NCI-H526 (cell line): ENCODE measurements around the gene RBM43.
A peak's percentile ranks its signal among the peaks of the same experiment; 100 is the strongest.

Experiments
- DNase-seq, 2 experiments: peaks; one replicate each; lab custom pipeline; 2025; lab: John Stamatoyannopoulos, UW

RBM43 gene

DNA sequence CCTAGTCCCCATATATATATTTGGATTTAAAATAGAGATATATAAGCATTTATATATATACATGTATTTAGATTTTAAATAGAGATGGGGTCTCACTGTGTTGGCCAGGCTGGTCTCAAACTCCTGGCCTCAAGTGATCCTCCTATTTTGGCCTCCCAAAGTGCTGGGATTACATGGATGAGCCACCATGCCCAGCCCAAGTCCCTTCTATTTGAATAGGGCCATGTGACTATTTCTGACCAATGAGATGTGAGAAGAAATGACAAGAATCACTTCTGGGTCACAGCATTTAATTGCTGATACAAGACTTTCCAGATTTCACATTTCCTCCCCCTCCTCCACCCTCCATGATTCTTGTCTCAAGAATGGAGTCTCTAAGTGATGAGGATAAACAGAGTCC lies 6.4 kb upstream of the RBM43 start:
- no peak for DNase-seq

DNA sequence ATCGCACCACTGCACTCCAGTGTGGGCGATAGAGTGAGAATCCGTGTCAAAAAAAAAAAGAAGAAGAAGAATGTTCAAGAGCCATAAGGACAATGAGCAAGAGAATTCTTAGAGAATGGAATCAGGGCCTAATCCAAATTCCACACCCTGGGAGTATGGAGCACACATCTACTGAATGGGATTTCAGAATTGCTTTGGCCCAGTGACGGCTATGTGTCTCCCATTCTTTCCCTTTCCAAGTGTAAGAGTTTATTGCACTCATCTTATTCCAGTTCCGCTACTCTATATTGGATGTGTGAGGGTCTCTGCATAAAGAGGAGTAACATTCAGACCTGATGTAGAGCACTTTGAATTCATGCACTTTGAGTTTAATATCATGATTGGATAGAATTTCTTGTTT lies 5.9 kb upstream of the RBM43 start:
- no peak for DNase-seq

DNA sequence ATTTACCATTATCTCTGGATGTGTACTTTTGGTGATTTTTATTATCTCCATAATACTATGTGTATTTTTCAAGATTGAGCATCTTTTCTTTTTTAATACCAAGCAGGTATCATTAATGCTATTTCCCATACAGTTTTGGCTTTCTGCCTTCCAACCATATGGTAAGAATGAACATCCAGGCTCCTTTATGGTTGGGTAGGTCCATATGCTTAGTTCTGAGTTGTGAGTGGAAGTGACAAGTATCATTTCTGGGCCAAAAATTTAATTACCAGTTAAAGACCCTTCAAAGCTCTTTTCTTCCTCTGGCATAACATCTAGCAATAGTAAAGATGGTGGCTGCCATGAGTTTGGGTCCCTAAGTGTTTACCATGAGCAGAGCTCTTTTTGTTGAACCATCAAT lies 4.3 kb upstream of the RBM43 start:
- no peak for DNase-seq

DNA sequence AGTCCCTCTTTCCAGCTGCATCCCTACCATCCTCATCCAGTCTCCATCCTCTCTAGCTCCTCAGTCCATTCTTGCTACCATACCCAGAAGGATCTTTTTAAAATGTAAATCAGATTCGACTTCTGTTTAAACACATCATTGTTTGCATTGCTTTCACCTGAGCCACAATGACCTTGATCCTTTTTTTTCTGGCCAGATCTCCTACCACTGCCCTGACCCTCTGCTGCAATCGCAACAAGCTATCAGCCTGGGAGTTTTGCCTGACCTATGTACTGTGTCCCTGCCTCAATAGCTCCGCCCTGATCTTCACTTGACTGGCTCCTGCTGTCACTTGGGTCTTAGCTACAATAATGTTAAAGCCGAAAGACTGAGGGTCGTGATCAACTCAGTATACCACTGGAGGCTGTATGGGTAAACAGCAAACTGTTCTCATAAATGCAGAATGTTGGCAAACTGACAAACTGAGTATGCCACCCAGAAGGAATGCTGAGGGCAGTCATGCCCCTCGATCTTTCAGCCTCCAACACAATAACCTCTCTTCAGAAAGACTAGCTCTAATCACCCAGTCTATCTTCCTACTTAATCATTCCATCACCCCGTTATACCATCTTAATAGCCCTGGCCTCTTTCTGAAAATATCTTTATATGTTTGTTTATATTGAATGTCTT lies 2.6 kb upstream of the RBM43 start:
- DNase-seq: peak in 1 of 2 experiments; percentile 13

DNA sequence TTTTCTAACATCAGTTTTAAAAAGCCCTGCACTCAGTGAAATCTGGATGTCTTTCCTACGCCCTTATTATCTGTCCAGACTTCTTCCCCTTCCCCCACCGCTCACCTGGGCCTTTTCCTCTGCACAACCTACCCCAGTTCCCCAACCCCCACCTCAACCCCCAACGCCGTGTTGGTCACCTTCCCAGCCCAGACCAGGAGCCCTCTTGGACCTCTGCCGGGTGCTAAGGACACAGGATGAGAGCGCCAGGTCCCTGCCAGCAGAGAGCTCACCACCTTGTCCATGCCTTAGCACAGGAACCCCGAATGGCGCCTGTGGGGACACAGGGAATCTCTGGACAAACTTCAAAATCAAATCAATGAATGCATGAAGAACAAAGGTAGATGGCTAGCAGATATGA lies 966 bp upstream of the RBM43 start:
- DNase-seq: no peak

DNA sequence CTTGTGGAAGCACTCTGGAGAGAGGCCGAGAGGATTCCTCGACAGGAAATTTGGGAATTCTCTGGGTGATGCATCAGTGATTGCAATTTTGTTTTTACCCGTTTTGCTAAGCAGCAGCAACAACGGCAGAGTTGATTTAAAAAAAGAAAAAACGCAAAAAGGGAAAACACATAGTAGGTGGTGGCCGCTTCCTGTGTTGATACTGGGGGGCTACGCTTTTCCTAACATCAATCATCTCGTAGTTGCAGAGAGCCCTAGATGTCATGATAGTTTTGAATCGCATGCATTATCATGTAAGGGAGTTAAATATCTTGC lies 271 bp upstream of the RBM43 start:
- DNase-seq: no peak

DNA sequence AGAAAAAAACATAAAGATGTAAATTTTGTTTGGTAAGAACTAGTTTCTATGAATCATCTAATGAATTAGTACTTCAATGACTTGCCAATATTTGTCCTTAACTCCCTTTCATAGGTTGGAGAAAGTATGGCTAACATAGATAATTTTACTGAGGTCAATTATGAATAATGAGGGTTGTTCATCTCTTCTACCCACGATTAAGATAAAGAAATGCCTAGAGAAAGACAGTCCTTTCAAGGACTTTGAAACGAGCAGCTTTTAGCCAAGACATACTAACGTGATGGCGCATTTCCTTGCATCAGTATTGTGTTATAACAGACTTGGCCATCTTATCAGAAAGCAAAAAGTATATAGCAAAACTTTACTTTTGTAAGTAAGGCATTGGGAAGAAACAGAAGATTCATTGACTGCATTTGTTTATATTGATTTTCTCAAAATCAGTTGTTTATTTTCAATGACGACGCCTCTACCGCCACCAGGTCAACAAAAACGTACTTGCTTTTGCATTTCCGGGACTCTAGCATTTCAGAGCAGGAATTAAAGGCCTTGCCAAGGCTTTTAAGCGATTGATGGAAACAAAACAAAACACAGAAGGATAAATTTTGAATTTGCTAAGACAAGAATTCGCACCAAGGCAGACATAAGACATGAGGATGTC lies 961 bp downstream of the RBM43 start:
- DNase-seq: no peak

DNA sequence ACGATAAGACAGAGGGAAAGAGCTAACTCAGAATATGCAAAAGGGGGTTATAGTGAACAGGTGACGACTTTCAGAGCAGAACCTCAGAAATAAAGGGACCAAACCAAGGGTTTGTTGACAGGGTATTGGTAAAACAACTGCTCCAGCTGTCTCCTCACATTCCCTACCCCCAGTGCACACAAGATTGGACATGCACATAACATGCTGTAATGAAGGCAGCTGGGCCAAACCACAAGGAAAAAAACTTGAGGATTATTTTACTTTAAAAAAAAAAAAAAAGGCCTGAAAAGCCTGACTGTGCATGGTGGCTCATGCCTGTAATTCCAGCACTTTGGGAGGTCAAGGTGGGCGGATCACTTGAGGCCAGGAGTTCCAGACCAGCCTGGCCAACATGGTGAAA lies 3.5 kb downstream of the RBM43 start:
- DNase-seq: no peak

DNA sequence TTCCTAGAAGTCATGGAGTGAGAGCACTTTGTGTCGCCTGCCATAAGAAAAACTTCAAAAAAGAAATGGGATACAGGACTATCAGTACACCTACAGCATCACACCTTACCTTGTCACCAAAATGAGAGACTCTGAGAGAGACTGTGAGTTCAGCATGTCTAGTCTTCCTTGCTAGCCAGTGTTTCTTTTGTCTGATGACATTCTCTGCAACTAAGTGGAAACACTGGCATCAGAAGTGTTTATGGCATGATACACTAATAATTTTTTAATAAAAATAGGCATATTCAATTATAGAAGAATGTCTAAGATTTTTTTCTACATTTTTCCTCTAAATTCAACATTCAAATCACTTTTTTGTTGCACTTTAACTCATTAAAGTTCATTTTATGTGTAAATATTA lies 9.0 kb downstream of the RBM43 start:
- no peak for DNase-seq

DNA sequence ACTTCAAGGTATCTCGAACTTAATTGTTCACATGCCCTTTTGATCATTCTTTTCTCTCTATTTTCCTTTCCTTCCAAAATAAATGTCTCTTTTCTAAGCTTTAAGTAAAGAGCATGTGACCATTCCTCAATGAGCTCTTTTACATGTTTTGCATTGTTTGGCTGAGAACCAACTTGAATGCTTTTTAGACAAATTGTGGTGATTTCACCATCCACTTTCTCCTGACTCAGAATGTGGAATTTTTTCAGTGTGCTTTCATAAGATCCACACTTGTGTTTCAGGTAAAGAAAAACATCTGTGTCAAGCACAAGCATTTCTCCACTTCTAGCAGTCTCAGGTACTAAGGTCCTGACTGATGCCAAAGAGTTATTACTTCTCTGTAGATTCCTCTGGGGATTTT lies 10.7 kb downstream of the RBM43 start:
- DNase-seq: no peak

DNA sequence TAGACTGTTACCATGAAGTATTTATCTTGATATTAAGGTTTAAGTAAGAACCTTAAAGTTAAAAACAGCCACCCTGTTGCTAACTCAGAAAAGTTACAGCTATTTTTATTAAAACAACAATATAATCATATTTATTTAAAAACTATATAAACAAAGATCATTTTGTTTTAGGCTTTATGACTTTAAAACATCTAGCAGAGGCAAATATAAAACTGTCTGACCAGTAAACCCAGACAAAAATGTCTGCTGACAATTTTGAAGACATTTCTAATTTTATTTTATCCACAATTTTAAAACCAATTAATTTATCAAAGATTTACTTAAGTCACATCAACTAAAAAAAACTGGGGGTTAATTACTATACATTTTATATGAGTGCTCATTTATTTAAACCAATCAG lies 14.2 kb downstream of the RBM43 start:
- DNase-seq: no peak

DNA sequence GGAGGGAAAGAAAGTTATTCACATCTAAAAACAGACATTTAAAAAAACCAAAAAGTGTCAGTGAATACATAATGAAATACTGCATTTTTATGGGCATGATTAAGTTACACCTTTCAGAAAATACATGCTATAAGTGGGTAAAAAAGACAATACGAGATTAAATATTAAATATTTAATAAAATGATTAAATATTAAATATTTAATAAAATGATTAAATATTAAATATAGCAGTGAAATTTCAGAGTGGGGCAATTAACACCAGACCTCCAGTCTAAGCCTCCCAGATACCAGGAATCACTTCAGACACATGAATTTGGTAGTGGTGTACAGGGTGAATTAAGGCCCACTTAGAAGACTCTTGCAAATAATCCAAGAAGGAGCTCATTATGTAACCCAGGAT lies 15.5 kb downstream of the RBM43 start:
- no peak for DNase-seq

DNA sequence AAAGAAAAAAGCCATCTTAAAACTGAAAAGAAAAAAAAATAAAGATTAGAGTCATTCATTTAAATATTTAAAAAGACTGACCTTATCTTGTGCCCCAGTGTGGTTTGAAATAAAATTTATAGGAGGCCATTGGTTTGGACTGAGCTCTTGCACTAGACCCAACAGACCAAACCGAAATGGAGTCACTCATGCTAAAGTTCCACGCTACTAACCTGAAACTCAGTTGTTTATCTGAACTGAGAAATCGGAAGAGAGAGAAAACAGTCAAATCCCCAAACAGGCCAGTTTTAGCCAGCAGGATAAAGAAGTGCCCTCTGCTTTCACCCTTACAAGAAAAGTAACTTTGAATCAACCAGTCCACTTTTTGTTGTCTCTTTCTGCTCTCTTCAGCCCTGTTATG lies 18.2 kb downstream of the RBM43 start:
- DNase-seq: no peak

DNA sequence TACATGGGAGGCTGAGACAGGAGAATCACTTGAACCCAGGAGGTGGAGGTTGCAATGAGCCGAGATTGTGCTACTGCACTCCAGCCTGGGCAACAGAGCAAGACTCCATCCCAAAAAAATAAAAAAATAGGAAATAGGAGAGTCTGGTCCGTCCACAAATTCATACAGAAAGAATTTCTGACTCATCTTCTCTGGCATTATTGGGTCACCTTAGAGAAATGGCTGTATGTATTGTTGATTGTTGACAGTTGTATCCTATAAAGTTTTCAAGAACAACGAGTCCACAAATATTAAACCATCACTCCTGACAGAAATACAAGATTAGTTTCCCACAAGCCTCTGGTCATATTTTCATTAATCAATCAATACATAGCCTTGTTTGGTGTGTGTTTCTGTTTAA lies 20.4 kb downstream of the RBM43 start:
- no peak for DNase-seq

DNA sequence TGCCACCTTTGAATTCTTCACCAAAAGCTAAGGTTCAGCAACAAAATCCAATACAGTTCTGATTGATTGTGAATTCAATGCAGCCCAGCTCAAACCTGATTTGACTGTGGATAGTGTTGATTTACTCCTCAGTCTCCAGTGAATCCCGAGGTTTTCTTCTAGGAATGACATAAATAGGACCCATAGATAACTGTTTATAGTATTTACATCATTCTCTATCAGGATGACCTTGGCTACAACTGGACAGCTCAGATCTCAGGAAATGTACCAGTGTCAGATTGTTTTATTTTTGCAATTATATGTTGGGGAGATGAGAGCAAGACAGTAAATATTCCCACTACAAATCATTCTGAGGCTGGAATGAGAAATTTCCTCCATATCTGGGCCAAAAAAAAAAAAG lies 21.2 kb downstream of the RBM43 start:
- DNase-seq: no peak

DNA sequence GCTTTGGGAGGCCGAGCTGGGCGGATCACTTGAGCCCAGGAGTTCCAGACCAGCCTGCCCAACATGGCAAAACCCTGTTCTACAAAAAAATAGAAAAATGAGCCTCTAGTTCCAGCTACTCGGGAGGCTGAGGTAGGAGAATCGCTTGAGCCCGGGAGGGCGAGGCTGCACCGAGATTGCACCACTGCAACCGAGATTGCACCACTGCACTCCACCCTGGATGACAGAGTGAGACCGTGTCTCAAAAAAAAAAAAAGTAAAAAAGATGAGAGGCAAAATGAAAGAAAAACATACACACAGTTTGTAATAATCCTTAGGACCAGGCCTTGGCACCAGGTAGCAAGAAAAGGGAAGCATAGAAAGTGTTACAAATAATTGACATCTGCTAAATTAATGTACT lies 22.0 kb downstream of the RBM43 start:
- DNase-seq: no peak

DNA sequence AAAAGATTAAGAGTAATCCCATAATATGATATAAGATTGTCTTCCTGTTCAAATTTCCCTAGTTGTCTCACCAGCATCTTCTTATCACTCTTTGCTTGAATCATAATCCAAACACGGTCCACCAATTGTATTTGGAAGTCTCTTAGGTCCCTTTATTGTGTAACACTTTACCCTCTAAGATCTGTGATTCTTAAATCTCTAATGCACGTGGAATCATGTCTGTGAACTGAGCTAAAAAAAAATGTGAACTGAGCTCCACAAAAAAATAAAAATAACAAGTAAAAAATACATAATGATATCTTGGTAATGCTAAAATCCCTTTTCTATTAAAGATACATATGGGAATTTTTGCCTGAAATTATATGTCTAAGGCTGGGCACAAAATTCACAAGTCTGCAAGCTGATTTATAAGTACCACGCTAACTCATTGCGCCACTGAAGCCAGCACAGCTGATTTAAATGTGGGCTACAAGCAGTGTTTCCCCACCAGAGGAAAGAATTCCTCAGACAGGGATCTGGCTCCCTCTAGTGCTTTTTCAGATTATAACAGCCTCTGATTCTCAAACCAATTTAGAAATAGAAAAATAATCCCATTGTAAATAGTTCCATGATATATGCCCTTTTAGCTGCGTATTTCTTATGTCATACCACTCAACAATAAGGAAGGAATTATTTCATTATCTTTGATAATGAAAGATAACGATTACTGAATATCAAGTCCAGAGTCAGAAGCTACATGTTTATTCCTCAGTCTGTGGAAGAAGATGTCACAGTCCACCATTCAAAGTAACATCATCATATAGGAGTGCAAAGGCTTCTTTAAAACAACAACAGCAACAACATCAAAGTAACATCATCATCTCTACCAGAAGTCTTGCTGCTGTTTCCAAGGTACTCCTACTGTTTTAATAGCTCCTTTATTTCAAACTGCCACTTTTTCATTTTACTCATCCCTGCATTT lies 22.9 kb downstream of the RBM43 start:
- DNase-seq: peak; percentile 55 to 88

DNA sequence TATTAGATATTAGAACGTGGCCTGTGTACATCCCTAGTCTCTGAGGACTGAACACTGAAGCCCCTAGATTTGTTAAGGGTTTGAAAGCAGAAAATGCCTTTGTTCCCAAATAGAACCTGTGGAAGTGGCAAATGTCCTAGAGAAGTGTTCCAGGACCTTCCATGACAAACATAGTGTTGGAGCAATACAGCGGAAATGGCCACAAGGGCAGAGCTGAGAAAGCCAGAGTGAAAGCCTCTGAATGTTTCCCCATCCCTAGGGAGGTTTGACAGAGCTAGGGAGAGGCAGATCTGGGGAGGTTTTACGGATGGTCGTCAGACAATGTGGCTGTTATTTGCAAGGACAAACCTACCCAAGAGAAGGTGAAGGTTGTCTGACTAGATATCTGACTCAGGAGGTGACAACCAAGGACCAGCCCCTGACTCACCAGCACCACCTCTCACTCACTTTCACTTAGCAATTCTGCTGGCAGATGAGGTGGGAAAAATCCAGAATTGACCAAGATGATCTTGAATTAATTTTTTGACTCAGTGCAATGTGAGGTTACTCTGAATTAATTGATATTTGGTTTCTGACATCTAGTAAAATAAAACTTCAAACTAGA lies 24.1 kb downstream of the RBM43 start:
- DNase-seq: peak in 1 of 2 experiments; percentile 21

DNA sequence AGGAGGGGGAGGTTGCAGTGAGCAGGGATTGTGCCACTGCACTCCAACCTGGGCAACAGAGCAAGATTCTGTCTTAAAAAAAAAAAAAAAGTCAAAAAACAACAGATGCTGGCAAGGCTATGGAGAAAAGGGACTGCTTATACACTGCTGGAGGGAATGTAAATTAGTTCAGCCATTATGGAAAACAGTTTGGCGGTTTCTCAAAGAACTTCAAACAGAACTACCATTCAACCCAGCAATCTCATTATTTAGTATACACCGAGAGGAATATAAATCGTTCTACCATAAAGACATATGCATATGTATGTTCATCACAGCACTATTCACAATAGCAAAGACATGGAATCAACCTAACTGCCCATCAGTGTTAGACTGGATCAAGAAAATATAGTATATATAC lies 27.9 kb downstream of the RBM43 start:
- peak; percentile 93 to 94 for DNase-seq

DNA sequence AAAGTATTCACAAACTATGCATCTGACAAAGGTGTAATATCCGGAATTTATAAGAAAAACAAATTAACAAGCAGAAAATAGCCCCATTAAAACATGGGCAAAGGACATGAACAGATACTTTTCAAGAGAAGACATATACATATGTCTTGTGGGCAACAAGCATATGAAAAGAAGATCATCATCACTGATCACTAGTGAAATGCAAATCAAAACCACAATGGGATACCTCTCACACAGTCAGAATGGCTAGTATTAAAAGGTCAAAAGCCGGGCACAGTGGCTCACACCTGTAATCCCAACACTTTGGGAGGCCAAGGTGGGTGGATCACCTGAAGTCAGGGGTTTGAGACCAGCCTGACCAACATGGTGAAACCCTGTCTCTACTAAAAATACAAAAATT lies 28.4 kb downstream of the RBM43 start:
- peak; percentile 66 to 70 for DNase-seq

DNA sequence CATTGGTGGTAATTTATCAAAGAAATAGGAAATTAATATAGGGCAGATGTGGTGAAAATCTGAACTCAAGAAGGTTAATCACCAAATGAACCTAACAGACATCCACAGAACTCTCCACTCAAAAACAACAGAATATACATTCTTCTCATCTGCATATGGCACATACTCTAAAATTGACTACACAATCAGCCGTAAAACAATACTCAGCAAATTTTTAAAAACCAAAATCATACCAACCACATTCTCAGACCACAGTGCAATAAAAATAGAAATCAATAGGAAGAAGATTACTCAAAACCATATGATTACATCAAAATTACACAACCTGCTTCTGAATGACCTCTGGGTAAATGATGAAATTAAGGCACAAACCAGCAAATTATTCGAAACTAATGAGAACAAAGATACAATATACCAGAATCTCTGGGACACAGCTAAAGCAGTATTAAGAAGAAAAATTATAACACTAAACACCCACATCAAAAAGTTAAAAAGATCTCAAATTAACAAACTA lies 31.0 kb downstream of the RBM43 start:
- no peak for DNase-seq

DNA sequence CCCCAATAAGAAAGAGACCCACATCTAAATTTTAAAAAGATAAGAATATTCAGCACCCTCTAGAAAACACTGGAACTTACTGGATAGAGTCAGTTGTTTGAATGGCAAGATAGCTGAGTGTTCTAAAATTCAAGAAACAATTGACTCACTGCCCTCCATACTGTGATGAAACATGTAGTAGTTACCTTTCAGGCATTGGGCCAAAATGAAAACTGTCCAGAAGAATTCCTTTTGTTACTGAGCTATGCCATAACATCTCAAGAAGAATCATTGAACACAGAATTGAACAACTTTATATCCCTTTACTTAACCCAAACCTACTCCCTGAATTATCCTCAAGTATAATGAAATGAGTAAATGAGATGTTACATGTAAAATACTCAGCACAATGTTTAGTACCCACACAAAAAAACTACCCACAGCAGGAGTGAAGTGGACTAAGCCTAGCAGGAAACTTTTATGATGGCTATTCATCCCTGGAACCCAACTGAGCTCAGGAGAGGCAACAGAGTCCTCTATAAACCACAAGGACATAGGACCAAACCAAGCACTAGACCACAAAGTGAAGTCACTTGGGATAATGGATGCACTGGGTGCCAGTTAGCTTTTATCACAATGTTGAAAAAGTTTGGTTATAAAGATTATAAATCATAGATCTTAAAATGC lies 32.7 kb downstream of the RBM43 start:
- DNase-seq: no peak
